DND-41 (cell line): Measurements from ENCODE around the gene ARFIP1.

Experiments used
- ATAC-seq: fragments of 200-7000 bp; cut with Tn5 transposase; 3 replicates; pipeline ENCODE4 v1.9.1; 2021; ENCODE audit warnings: low read depth; ENCODE audit not compliant: insufficient read depth
- DNase-seq: peaks from one replicate; pipeline ENCODE4 v3.0.0-alpha.2; 2020
- H2AFZ ChIP-seq: 2 replicates; pipeline ENCODE4 v1.6.0; 2012; ENCODE audit warnings: low read depth, low read length
- H3K27ac ChIP-seq: 2 replicates; pipeline ENCODE4 v1.5.1; 2012; ENCODE audit warnings: low read length, inconsistent platforms
- H3K27me3 ChIP-seq: fragments of 200-600 bp; sonication (generic); 2 replicates; pipeline ENCODE4 v1.6.0; 2012; ENCODE audit warnings: low read length, mild to moderate bottlenecking, inconsistent platforms; ENCODE audit not compliant: insufficient read depth, poor library complexity
- H3K36me3 ChIP-seq: 2 replicates; pipeline ENCODE4 v1.5.1; 2012; ENCODE audit warnings: low read length, inconsistent platforms; ENCODE audit not compliant: insufficient read depth
- H3K4me1 ChIP-seq: 2 replicates; pipeline ENCODE4 v1.5.1; 2012; ENCODE audit warnings: mild to moderate bottlenecking, low read length; ENCODE audit not compliant: insufficient read depth
- H3K4me2 ChIP-seq: 2 replicates; pipeline ENCODE4 v1.6.0; 2012; ENCODE audit warnings: mild to moderate bottlenecking, moderate library complexity, low read length, inconsistent platforms; ENCODE audit not compliant: insufficient read depth
- H3K4me3 ChIP-seq, 2 experiments: fragments of 200-600 bp in 1 of 2; shearing (Covaris generic) in 1 of 2; 2 replicates each; pipeline ENCODE4 v1.5.1; 2012 to 2016; ENCODE audit warnings: inconsistent platforms in 2 of 2, low read length in 2 of 2, mild to moderate bottlenecking in 2 of 2, low read depth in 1 of 2, moderate library complexity in 1 of 2
- H3K79me2 ChIP-seq: 2 replicates; pipeline ENCODE4 v1.6.0; 2012; ENCODE audit warnings: low read length, inconsistent platforms; ENCODE audit not compliant: insufficient read depth
- H3K9ac ChIP-seq: 2 replicates; pipeline ENCODE4 v1.6.0; 2012; ENCODE audit warnings: low read depth, mild to moderate bottlenecking, inconsistent platforms, low read length, moderate library complexity
- H3K9me3 ChIP-seq: 2 replicates; pipeline ENCODE4 v1.5.1; 2012; ENCODE audit warnings: low read length, moderate library complexity, mild to moderate bottlenecking, inconsistent platforms; ENCODE audit not compliant: insufficient read depth, severe bottlenecking
- H4K20me1 ChIP-seq: 2 replicates; pipeline ENCODE4 v1.6.0; 2012; ENCODE audit warnings: low read length; ENCODE audit not compliant: insufficient read depth
- CTCF ChIP-seq: IDR thresholded peaks from 2 replicates; pipeline ENCODE4 v1.5.1; 2012; ENCODE audit warnings: borderline replicate concordance, low read length, moderate library complexity, mild to moderate bottlenecking; ENCODE audit not compliant: poor library complexity, severe bottlenecking; ENCODE audit errors: extremely low read depth
- EZH2 ChIP-seq: IDR thresholded peaks from 3 replicates; pipeline ENCODE4 v1.6.1; 2012; ENCODE audit warnings: borderline replicate concordance, low read depth, mild to moderate bottlenecking, moderate library complexity, low read length, inconsistent platforms; ENCODE audit not compliant: severe bottlenecking

The ARFIP1 gene

GRCh38 chr4:152824561-152824960 lies 44.8 kb downstream of the ARFIP1 start:
- Histone ChIP-seq H3K4me2 (no peak overlapping the region), H4K20me1 (no peaks in the 10 kb centered on the region), H3K4me1 (no peaks in the 10 kb centered on the region), H3K9me3 (no peaks in the 10 kb centered on the region), H3K9ac (no peak overlapping the region), H3K36me3 (no peaks in the 10 kb centered on the region), H2AFZ (no peak overlapping the region), H3K27ac (no peak overlapping the region), H3K79me2 (no peaks in the 10 kb centered on the region), H3K4me3 (no peak overlapping the region), H3K27me3 (no peaks in the 10 kb centered on the region)
- TF ChIP-seq CTCF: no peak
- no peak for TF ChIP-seq EZH2
- no peak for DNase-seq
- no peak for ATAC-seq

GRCh38 chr4:152825336-152825735 lies 45.6 kb downstream of the ARFIP1 start:
- Histone ChIP-seq H2AFZ (no peak overlapping the region), H3K4me3 (no peak overlapping the region), H3K4me2 (no peak overlapping the region), H3K9ac (no peak overlapping the region), H3K9me3 (no peaks in the 10 kb centered on the region), H3K27ac (no peak overlapping the region), H3K36me3 (no peaks in the 10 kb centered on the region), H3K27me3 (no peaks in the 10 kb centered on the region), H4K20me1 (no peaks in the 10 kb centered on the region), H3K4me1 (no peaks in the 10 kb centered on the region), H3K79me2 (no peaks in the 10 kb centered on the region)
- TF ChIP-seq EZH2: no peak
- DNase-seq (no peak), ATAC-seq (no peak)

- H3K9ac ChIP-seq: no peak overlapping the region
- no peak overlapping the region for H3K27ac ChIP-seq
- no peaks in the 10 kb centered on the region for H3K9me3 ChIP-seq
- H4K20me1 ChIP-seq: no peaks in the 10 kb centered on the region
- no peaks in the 10 kb centered on the region for H3K79me2 ChIP-seq
- TF ChIP-seq CTCF (no peak), EZH2 (no peak)
- no peak overlapping the region for H2AFZ ChIP-seq
- no peaks in the 10 kb centered on the region for H3K4me1 ChIP-seq
- no peak for DNase-seq
- H3K4me3 ChIP-seq: no peak overlapping the region
- H3K4me2 ChIP-seq: no peak overlapping the region
- no peaks in the 10 kb centered on the region; the same call in 1 of the 2 replicates for H3K36me3 ChIP-seq
- ATAC-seq: no peak
- H3K27me3 ChIP-seq: no peaks in the 10 kb centered on the region
Observed at GRCh38 chr4:152828122-152828521, 48.4 kb downstream of the ARFIP1 start.

GRCh38 chr4:152831416-152831815 lies 51.7 kb downstream of the ARFIP1 start:
- Histone ChIP-seq H3K4me3 (no peak overlapping the region), H3K9ac (no peak overlapping the region), H3K4me1 (no peaks in the 10 kb centered on the region), H3K27me3 (no peaks in the 10 kb centered on the region), H3K36me3 (peaks cover 4% of the 10 kb centered on the region; the same call in 1 of the 2 replicates), H3K9me3 (peaks cover 4% of the 10 kb centered on the region), H3K79me2 (no peaks in the 10 kb centered on the region), H4K20me1 (no peaks in the 10 kb centered on the region), H2AFZ (no peak overlapping the region), H3K27ac (no peak overlapping the region), H3K4me2 (no peak overlapping the region)
- no peak for DNase-seq
- no peak for ATAC-seq
- TF ChIP-seq CTCF (no peak), EZH2 (no peak)
